ENCODE data around the gene TLCD3B.

TLCD3B gene

GRCh38 chr16:29987371-29988085 lies 43.5 kb downstream of the TLCD3B start:
- Histone ChIP-seq H3K4me1 (ENCODE audit: control insufficient read depth, insufficient read depth, low read length) (no peaks in the 10 kb centered on the region), H3K27me3 (ENCODE audit: control insufficient read depth, insufficient read depth, low read length) (no peaks in the 10 kb centered on the region), H3K36me3 (ENCODE audit: control insufficient read depth, insufficient read depth, low read length) (peaks cover 65% of the 10 kb centered on the region), H3K9me3 (ENCODE audit: control insufficient read depth, insufficient read depth, low read length) (no peaks in the 10 kb centered on the region), H3K4me3 (ENCODE audit: low read depth, low read length) (no peak overlapping the region), H3K9ac (ENCODE audit: low read depth, low read length) (no peak overlapping the region)

DNA sequence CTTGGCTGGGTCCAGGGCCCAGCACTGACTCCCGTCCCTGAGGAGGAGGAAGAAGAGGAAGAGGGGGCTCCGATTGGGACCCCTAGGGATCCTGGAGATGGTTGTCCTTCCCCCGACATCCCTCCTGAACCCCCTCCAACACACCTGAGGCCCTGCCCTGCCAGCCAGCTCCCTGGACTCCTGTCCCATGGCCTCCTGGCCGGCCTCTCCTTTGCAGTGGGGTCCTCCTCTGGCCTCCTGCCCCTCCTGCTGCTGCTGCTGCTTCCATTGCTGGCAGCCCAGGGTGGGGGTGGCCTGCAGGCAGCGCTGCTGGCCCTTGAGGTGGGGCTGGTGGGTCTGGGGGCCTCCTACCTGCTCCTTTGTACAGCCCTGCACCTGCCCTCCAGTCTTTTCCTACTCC lies 44.1 kb downstream of the TLCD3B start:
- no peak overlapping the region for H3K4me3 ChIP-seq (ENCODE audit: low read depth, low read length)
- no peaks in the 10 kb centered on the region for H3K9me3 ChIP-seq (ENCODE audit: control insufficient read depth, insufficient read depth, low read length)
- H3K4me1 ChIP-seq (ENCODE audit: control insufficient read depth, insufficient read depth, low read length), result no peaks in the 10 kb centered on the region
- no peak overlapping the region for H3K9ac ChIP-seq (ENCODE audit: low read depth, low read length)
- H3K27me3 ChIP-seq (ENCODE audit: control insufficient read depth, insufficient read depth, low read length), result no peaks in the 10 kb centered on the region
- H3K36me3 ChIP-seq (ENCODE audit: control insufficient read depth, insufficient read depth, low read length), result peaks cover 66% of the 10 kb centered on the region

- Histone ChIP-seq H3K4me1 (ENCODE audit: control insufficient read depth, insufficient read depth, low read length) (no peaks in the 10 kb centered on the region), H3K27me3 (ENCODE audit: control insufficient read depth, insufficient read depth, low read length) (no peaks in the 10 kb centered on the region), H3K9me3 (ENCODE audit: control insufficient read depth, insufficient read depth, low read length) (no peaks in the 10 kb centered on the region), H3K36me3 (ENCODE audit: control insufficient read depth, insufficient read depth, low read length) (peaks cover 66% of the 10 kb centered on the region), H3K9ac (ENCODE audit: low read depth, low read length) (no peak overlapping the region), H3K4me3 (ENCODE audit: low read depth, low read length) (no peak overlapping the region)
These were observed 44.8 kb downstream of the TLCD3B start for GRCh38 chr16:29986231-29986630.

DNA sequence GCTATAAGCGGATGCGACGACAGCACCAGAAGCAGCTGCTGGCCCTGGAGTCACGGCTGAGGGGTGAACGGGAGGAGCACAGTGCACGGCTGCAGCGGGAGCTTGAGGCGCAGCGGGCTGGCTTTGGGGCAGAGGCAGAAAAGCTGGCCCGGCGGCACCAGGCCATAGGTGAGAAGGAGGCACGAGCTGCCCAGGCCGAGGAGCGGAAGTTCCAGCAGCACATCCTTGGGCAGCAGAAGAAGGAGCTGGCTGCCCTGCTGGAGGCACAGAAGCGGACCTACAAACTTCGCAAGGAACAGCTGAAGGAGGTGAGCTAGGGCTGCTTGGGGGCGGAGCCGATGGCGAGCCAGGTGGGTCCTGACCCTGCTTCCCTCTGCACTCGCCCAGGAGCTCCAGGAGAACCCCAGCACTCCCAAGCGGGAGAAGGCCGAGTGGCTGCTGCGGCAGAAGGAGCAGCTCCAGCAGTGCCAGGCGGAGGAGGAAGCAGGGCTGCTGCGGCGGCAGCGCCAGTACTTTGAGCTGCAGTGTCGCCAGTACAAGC lies 45.7 kb downstream of the TLCD3B start:
- H3K4me1 ChIP-seq (ENCODE audit: control insufficient read depth, insufficient read depth, low read length), result no peaks in the 10 kb centered on the region
- no peak overlapping the region for H3K9ac ChIP-seq (ENCODE audit: low read depth, low read length)
- peaks cover 68% of the 10 kb centered on the region for H3K36me3 ChIP-seq (ENCODE audit: control insufficient read depth, insufficient read depth, low read length)
- no peak overlapping the region for H3K4me3 ChIP-seq (ENCODE audit: low read depth, low read length)
- no peaks in the 10 kb centered on the region for H3K9me3 ChIP-seq (ENCODE audit: control insufficient read depth, insufficient read depth, low read length)
- H3K27me3 ChIP-seq (ENCODE audit: control insufficient read depth, insufficient read depth, low read length), result no peaks in the 10 kb centered on the region

GRCh38 chr16:29984764-29985147 lies 46.3 kb downstream of the TLCD3B start:
- H3K27me3 ChIP-seq (ENCODE audit: control insufficient read depth, insufficient read depth, low read length), result no peaks in the 10 kb centered on the region
- H3K9me3 ChIP-seq (ENCODE audit: control insufficient read depth, insufficient read depth, low read length), result no peaks in the 10 kb centered on the region
- no peaks in the 10 kb centered on the region for H3K4me1 ChIP-seq (ENCODE audit: control insufficient read depth, insufficient read depth, low read length)
- no peak overlapping the region for H3K9ac ChIP-seq (ENCODE audit: low read depth, low read length)
- H3K4me3 ChIP-seq (ENCODE audit: low read depth, low read length), result no peak overlapping the region
- H3K36me3 ChIP-seq (ENCODE audit: control insufficient read depth, insufficient read depth, low read length), result peaks cover 74% of the 10 kb centered on the region

DNA sequence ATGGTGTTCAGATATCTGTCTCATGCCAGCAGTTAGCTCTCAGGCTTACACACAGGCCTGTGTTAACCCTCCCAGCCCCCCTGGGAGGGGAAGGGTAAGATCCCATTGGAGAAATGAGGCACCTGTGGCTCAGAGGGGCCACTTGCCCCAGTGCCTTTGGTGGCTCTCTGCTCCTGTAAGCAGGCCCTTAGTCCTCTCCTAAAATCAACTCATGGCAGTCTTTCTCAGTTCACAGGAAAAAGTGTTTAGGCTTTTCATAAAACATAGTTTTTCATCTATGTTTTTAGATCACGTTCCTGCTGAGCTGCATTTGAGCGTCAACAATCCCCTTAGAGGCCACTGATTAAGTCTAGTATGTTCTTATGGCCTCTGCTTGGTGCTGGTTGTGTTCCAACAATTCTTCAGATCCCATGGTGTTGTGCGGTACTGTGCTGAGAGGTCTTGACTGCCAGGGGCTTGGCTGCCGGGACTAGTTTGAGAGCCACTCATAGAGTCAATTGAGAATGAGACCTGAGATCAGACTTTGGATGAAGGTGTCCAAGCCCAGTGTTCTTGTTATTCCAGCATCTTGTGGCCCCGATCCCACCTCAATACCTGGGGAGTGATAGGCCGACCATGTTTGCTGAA lies 46.8 kb downstream of the TLCD3B start:
- Histone ChIP-seq H3K4me1 (ENCODE audit: control insufficient read depth, insufficient read depth, low read length) (no peaks in the 10 kb centered on the region), H3K4me3 (ENCODE audit: low read depth, low read length) (no peak overlapping the region), H3K27me3 (ENCODE audit: control insufficient read depth, insufficient read depth, low read length) (no peaks in the 10 kb centered on the region), H3K9me3 (ENCODE audit: control insufficient read depth, insufficient read depth, low read length) (no peaks in the 10 kb centered on the region), H3K9ac (ENCODE audit: low read depth, low read length) (no peak overlapping the region), H3K36me3 (ENCODE audit: control insufficient read depth, insufficient read depth, low read length) (peaks cover 79% of the 10 kb centered on the region)

DNA sequence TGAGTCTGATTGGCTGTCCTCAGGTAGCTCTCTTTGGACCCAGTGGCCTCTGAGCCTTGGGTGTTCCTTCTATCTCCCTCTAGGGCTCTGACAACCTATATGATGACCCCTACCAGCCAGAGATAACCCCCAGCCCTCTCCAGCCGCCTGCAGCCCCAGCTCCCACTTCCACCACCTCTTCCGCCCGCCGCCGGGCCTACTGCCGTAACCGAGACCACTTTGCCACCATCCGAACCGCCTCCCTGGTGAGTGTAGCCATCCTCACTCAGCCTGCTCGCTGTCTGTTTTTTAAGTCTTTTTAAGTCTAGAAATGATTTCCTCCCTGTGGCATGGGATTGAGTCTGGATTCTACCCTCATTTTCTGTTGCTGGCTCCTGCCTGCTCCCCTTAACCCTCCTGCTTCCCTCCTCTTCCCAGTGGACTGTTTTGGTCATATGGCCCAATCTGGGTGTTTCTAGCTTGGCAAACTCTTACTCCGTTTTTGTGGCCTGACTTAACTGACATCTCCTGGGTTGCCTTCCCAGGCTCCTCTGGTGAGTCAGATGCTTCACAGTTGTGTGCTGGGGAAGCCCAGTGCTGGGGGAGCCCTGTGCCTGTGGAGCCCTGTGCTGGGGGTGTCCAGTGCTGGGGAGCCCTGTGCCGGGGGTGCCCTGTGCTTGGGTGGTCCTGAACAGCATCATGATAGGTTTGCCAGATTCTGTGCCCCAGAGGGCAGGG lies 47.5 kb downstream of the TLCD3B start:
- Histone ChIP-seq H3K36me3 (ENCODE audit: control insufficient read depth, insufficient read depth, low read length) (peaks cover 82% of the 10 kb centered on the region), H3K27me3 (ENCODE audit: control insufficient read depth, insufficient read depth, low read length) (no peaks in the 10 kb centered on the region), H3K9ac (ENCODE audit: low read depth, low read length) (no peak overlapping the region), H3K4me1 (ENCODE audit: control insufficient read depth, insufficient read depth, low read length) (no peaks in the 10 kb centered on the region), H3K9me3 (ENCODE audit: control insufficient read depth, insufficient read depth, low read length) (no peaks in the 10 kb centered on the region), H3K4me3 (ENCODE audit: low read depth, low read length) (no peak overlapping the region)

DNA sequence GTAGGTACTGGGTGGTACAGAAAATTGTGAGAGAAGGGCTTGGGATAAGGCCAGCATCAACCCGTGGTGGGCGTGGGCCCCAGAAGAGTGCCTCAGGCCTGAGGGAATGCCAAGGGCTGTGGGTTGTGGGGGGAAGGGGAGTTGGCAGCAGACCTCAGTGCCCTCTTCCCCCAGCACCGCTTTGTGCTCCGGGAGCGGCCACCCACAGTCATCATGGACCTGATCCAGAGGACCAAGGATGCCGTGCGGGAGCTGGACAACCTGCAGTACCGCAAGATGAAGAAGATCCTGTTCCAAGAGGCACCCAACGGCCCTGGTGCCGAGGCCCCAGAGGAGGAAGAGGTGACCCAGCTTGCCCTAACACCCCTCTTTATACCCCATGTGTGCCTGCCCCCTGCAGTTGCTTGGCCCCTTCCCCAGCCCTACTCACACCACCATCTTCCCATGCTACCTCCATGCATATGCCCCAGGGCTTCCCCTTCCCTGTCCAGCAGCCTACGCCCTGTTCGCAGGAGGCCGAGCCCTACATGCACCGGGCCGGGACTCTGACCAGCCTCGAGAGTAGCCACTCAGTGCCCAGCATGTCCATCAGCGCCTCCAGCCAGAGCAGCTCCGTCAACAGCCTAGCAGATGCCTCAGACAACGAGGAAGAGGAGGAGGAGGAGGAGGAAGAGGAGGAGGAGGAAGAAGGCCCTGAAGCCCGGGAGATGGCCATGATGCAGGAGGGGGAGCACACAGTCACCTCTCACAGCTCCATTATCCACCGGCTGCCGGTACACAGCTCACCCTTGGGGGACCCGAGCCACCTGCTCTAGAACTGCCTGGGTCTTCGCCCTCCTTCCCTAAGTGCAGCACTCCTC lies 48.3 kb downstream of the TLCD3B start:
- Histone ChIP-seq H3K4me3 (ENCODE audit: low read depth, low read length) (no peak overlapping the region), H3K9ac (ENCODE audit: low read depth, low read length) (no peak overlapping the region), H3K36me3 (ENCODE audit: control insufficient read depth, insufficient read depth, low read length) (peaks cover 82% of the 10 kb centered on the region), H3K4me1 (ENCODE audit: control insufficient read depth, insufficient read depth, low read length) (no peaks in the 10 kb centered on the region), H3K27me3 (ENCODE audit: control insufficient read depth, insufficient read depth, low read length) (no peaks in the 10 kb centered on the region), H3K9me3 (ENCODE audit: control insufficient read depth, insufficient read depth, low read length) (no peaks in the 10 kb centered on the region)

GRCh38 chr16:29978564-29979270 lies 52.4 kb downstream of the TLCD3B start:
- Histone ChIP-seq H3K27me3 (ENCODE audit: control insufficient read depth, insufficient read depth, low read length) (no peaks in the 10 kb centered on the region), H3K4me3 (ENCODE audit: low read depth, low read length) (no peak overlapping the region), H3K9me3 (ENCODE audit: control insufficient read depth, insufficient read depth, low read length) (no peaks in the 10 kb centered on the region), H3K36me3 (ENCODE audit: control insufficient read depth, insufficient read depth, low read length) (peaks cover 51% of the 10 kb centered on the region), H3K9ac (ENCODE audit: low read depth, low read length) (no peak overlapping the region), H3K4me1 (ENCODE audit: control insufficient read depth, insufficient read depth, low read length) (peaks cover 16% of the 10 kb centered on the region)

GRCh38 chr16:29978081-29978480 lies 53.0 kb downstream of the TLCD3B start:
- H3K36me3 ChIP-seq (ENCODE audit: control insufficient read depth, insufficient read depth, low read length), result peaks cover 44% of the 10 kb centered on the region
- no peak overlapping the region for H3K4me3 ChIP-seq (ENCODE audit: low read depth, low read length)

More at GRCh38 chr16:29978081-29978480, 53.0 kb downstream of the TLCD3B start:
- Histone ChIP-seq H3K9me3 (ENCODE audit: control insufficient read depth, insufficient read depth, low read length) (peaks cover 2% of the 10 kb centered on the region), H3K4me1 (ENCODE audit: control insufficient read depth, insufficient read depth, low read length) (peaks cover 16% of the 10 kb centered on the region), H3K27me3 (ENCODE audit: control insufficient read depth, insufficient read depth, low read length) (no peaks in the 10 kb centered on the region), H3K9ac (ENCODE audit: low read depth, low read length) (no peak overlapping the region)

Data from iPS-15b (cell line).